Small intestine (tissue), 7 donors: ENCODE results near the gene CARD9. TPM values are rescaled to one million over a fixed set of nuclear protein-coding genes. Genes with fewer than 3 reads are reported as not detected.

Experiments used
- DNase-seq, 2 donors: peaks; one replicate each; pipeline versions ENCODE4 v3.0.0 to v3.0.0-alpha.2; 2013
- FAIRE-seq: peaks from 2 replicates; lab custom pipeline; 2012; peaks lifted over from hg19 to GRCh38; lab: Jason Lieb, UNC
- H3K27ac ChIP-seq, 3 donors: one replicate each; pipeline ENCODE4 v1.5.1; 2013; ENCODE audit warnings: low read length in 2 of 3, mild to moderate bottlenecking in 2 of 3, control low read depth in 1 of 3, inconsistent platforms in 1 of 3, low read depth in 1 of 3, moderate library complexity in 1 of 3
- H3K27me3 ChIP-seq, 3 donors: one replicate each; pipeline ENCODE4 v1.6.1; 2013; ENCODE audit warnings: low read length in 3 of 3, inconsistent platforms in 1 of 3; ENCODE audit not compliant: control insufficient read depth in 3 of 3, insufficient read depth in 3 of 3
- H3K36me3 ChIP-seq, 3 donors: one replicate each; pipeline ENCODE4 v1.6.1; 2013; ENCODE audit warnings: low read length in 3 of 3, inconsistent platforms in 1 of 3, low read depth in 1 of 3, mild to moderate bottlenecking in 1 of 3, moderate library complexity in 1 of 3; ENCODE audit not compliant: control insufficient read depth in 3 of 3, insufficient read depth in 2 of 3
- H3K4me1 ChIP-seq, 3 donors: one replicate each; pipeline ENCODE4 v1.6.1; 2013; ENCODE audit warnings: low read length in 2 of 3, inconsistent platforms in 1 of 3, low read depth in 1 of 3, mild to moderate bottlenecking in 1 of 3, moderate library complexity in 1 of 3; ENCODE audit not compliant: control insufficient read depth in 3 of 3, insufficient read depth in 2 of 3
- H3K4me3 ChIP-seq, 3 donors: one replicate each; pipeline ENCODE4 v1.5.1; 2013; ENCODE audit warnings: low read length in 3 of 3, control low read depth in 1 of 3, inconsistent platforms in 1 of 3, low read depth in 1 of 3, mild to moderate bottlenecking in 1 of 3, moderate library complexity in 1 of 3
- H3K9me3 ChIP-seq, 2 donors: one replicate each; pipeline ENCODE4 v1.6.1; 2013; ENCODE audit warnings: low read depth in 1 of 2, low read length in 1 of 2; ENCODE audit not compliant: control insufficient read depth in 2 of 2, insufficient read depth in 1 of 2
- WGBS, 3 donors: extraction: QIAGEN DNeasy Blood & Tissue Kit; methylation state at CpG; one replicate each; pipeline ENCODE4 v1.1.7; 2013; 5-methylcytosine and 5-hydroxymethylcytosine counted together
- polyA plus RNA-seq, 4 donors: library from polyadenylated mRNA; stranded (reverse) in 3 of 4; unstranded in 1 of 4; fragments of 200-250 nt in 3 of 4; fragments of 120-200 nt in 1 of 4; gene quantifications; one replicate each; pipeline versions ENCODE4 v1.2.1 to v1.2.3, GENCODE V29; 2013
- donor health status: healthy with polysubstance abuse.
- donor health status: control.
- donor health status: control.
- donor health status: Bipolar disorder and iron deficiency.
- donor health status: healthy.

The CARD9 gene
- polyA plus RNA-seq, 4 donors: 1.8 to 3.8 (median 2.3) TPM

GRCh38 chr9:136380381-136380780 is 6.9 kb upstream of the CARD9 start:
- Histone ChIP-seq H3K27ac (no peak overlapping the region), H3K27me3 (no peaks in the 10 kb centered on the region), H3K36me3 (peaks cover 7 to 100% (median 11%) of the 10 kb centered on the region in 3 donors), H3K4me3 (no peak overlapping the region), H3K9me3 (no peaks in the 10 kb centered on the region), H3K4me1 (peaks cover 0 to 17% (median 0%) of the 10 kb centered on the region in 3 donors)
- DNase-seq (no peak), FAIRE-seq (no peak)
- WGBS, 3 donors: 94 to 96% (median 95%) methylated on average over 17 of the region's 17 CpGs

GRCh38 chr9:136379891-136380290 is 6.4 kb upstream of the CARD9 start:
- H3K9me3 ChIP-seq: no peaks in the 10 kb centered on the region
- no peak for DNase-seq
- no peak overlapping the region for H3K27ac ChIP-seq
- no peak overlapping the region for H3K4me3 ChIP-seq
- FAIRE-seq: no peak
- peaks cover 0 to 17% (median 0%) of the 10 kb centered on the region in 3 donors for H3K4me1 ChIP-seq
- H3K36me3 ChIP-seq: peaks cover 7 to 100% (median 11%) of the 10 kb centered on the region in 3 donors
- 86 to 89% (median 88%) methylated on average over 11 of the region's 11 CpGs for WGBS, 3 donors
- no peaks in the 10 kb centered on the region for H3K27me3 ChIP-seq

- WGBS, 3 donors: 89 to 95% (median 89%) methylated on average over 11 of the region's 11 CpGs
- DNase-seq (no peak), FAIRE-seq (no peak)
- H3K36me3 ChIP-seq: peaks cover 7 to 99% (median 11%) of the 10 kb centered on the region in 3 donors
- H3K9me3 ChIP-seq: no peaks in the 10 kb centered on the region
- H3K27me3 ChIP-seq: no peaks in the 10 kb centered on the region
- H3K27ac ChIP-seq: no peak overlapping the region
- H3K4me1 ChIP-seq: peaks cover 0 to 17% (median 0%) of the 10 kb centered on the region in 3 donors
- no peak overlapping the region for H3K4me3 ChIP-seq
Observed at GRCh38 chr9:136379401-136379800, 5.9 kb upstream of the CARD9 start.

- DNase-seq (no peak), FAIRE-seq (no peak)
- peaks cover 0 to 17% (median 0%) of the 10 kb centered on the region in 3 donors for H3K4me1 ChIP-seq
- no peak overlapping the region for H3K4me3 ChIP-seq
- H3K9me3 ChIP-seq: no peaks in the 10 kb centered on the region
- no peaks in the 10 kb centered on the region for H3K27me3 ChIP-seq
- 90 to 94% (median 91%) methylated on average over 16 to 18 of the region's 18 CpGs for WGBS, 3 donors
- no peak overlapping the region for H3K27ac ChIP-seq
- H3K36me3 ChIP-seq: peaks cover 6 to 99% (median 11%) of the 10 kb centered on the region in 3 donors
Observed at GRCh38 chr9:136379003-136379287, 5.5 kb upstream of the CARD9 start.

GRCh38 chr9:136378170-136379002 is 4.9 kb upstream of the CARD9 start:
- WGBS, 3 donors: 72 to 83% (median 76%) methylated on average over 26 to 28 of the region's 28 CpGs
- H3K27me3 ChIP-seq: no peaks in the 10 kb centered on the region
- peaks cover 3 to 99% (median 11%) of the 10 kb centered on the region in 3 donors for H3K36me3 ChIP-seq
- H3K27ac ChIP-seq: peak overlapping the region in 1 of 3 donors; percentile 45
- H3K9me3 ChIP-seq: no peaks in the 10 kb centered on the region
- FAIRE-seq (no peak), DNase-seq (peak; percentile 20 to 60)
- no peak overlapping the region for H3K4me3 ChIP-seq
- peaks cover 0 to 17% (median 0%) of the 10 kb centered on the region in 3 donors for H3K4me1 ChIP-seq

GRCh38 chr9:136377341-136378169 is 4.1 kb upstream of the CARD9 start:
- H3K4me3 ChIP-seq: no peak overlapping the region
- H3K9me3 ChIP-seq: no peaks in the 10 kb centered on the region
- FAIRE-seq (no peak), DNase-seq (no peak)
- peaks cover 0 to 25% (median 0%) of the 10 kb centered on the region in 3 donors for H3K4me1 ChIP-seq
- WGBS, 3 donors: 88% methylated on average over 29 to 32 of the region's 32 CpGs
- H3K27ac ChIP-seq: peak overlapping the region in 1 of 3 donors; percentile 45
- H3K27me3 ChIP-seq: no peaks in the 10 kb centered on the region
- peaks cover 0 to 91% (median 7%) of the 10 kb centered on the region in 3 donors for H3K36me3 ChIP-seq

GRCh38 chr9:136376457-136376856 is 3.0 kb upstream of the CARD9 start:
- no peak for FAIRE-seq

GRCh38 chr9:136375096-136375495 is 1.6 kb upstream of the CARD9 start:
- Histone ChIP-seq H3K4me1 (peaks cover 0 to 30% (median 2%) of the 10 kb centered on the region in 3 donors), H3K9me3 (no peaks in the 10 kb centered on the region), H3K4me3 (no peak overlapping the region), H3K36me3 (peaks cover 0 to 67% (median 0%) of the 10 kb centered on the region in 3 donors), H3K27ac (no peak overlapping the region), H3K27me3 (no peaks in the 10 kb centered on the region)
- no peak for DNase-seq
- no peak for FAIRE-seq
- WGBS, 3 donors: 89 to 96% (median 93%) methylated on average over 11 to 12 of the region's 12 CpGs

More at GRCh38 chr9:136376457-136376856, 3.0 kb upstream of the CARD9 start:
- Histone ChIP-seq H3K4me3 (no peak overlapping the region), H3K27ac (no peak overlapping the region), H3K36me3 (peaks cover 0 to 80% (median 7%) of the 10 kb centered on the region in 3 donors), H3K27me3 (no peaks in the 10 kb centered on the region), H3K4me1 (peaks cover 0 to 30% (median 2%) of the 10 kb centered on the region in 3 donors), H3K9me3 (no peaks in the 10 kb centered on the region)
- WGBS, 3 donors: 80 to 83% (median 81%) methylated on average over 8 of the region's 8 CpGs
- no peak for DNase-seq
